T-cell (primary cell): ENCODE data around the gene GZMH. TPM values are rescaled to one million over a fixed set of nuclear protein-coding genes. Genes with fewer than 3 reads are reported as not detected.

Source experiments
- ATAC-seq, 4 experiments: fragments of 200-7000 bp in 3 of 4; fragments of 150-1000 bp in 1 of 4; cut with Tn5 transposase; replicated peaks in 1 of 4; 1 replicate in 3 of 4; 2 replicates in 1 of 4; pipeline ENCODE4 v1.10.0; 2021; ENCODE audit warnings: moderate library complexity in 3 of 4, mild to moderate bottlenecking in 2 of 4, moderate number of reproducible peaks in 1 of 4
- CTCF ChIA-PET, 2 donors: fragments of 300-600 bp; sonication (Branson Sonifier 250); formaldehyde crosslinking; loops; one replicate each; lab custom pipeline; 2022; ENCODE audit warnings: antibody characterized with exemption in 2 of 2; lab: Charles Lee
- POLR2A ChIA-PET, 2 donors: fragments of 300-600 bp; sonication (Branson Sonifier 250); formaldehyde crosslinking; loops; one replicate each; lab custom pipeline; 2022; ENCODE audit warnings: antibody characterized with exemption in 2 of 2; lab: Charles Lee
- DNase-seq, 35 experiments: peaks; one replicate each; pipeline versions ENCODE4 v3.0.0 to v3.0.0-alpha.2; 2013 to 2023
- H3K27ac ChIP-seq: one replicate; pipeline ENCODE4 v1.5.1; 2013; ENCODE audit warnings: low read length
- H3K27me3 ChIP-seq, 2 experiments: replicated peaks in 1 of 2; 1 replicate in 1 of 2; 2 replicates in 1 of 2; pipeline versions ENCODE4 v1.6.1 to v1.7.0; 2013; ENCODE audit warnings: low read length in 1 of 2, mixed read lengths in 1 of 2; ENCODE audit not compliant: control insufficient read depth in 2 of 2, insufficient read depth in 2 of 2; ENCODE audit errors: extremely low read depth in 1 of 2
- H3K36me3 ChIP-seq, 2 donors: 1 replicate in 1 of 2; 2 replicates in 1 of 2; pipeline versions ENCODE4 v1.6.1 to v1.7.0; 2013; ENCODE audit warnings: low read length in 1 of 2; ENCODE audit not compliant: control insufficient read depth in 2 of 2, insufficient read depth in 1 of 2; ENCODE audit errors: extremely low read depth in 1 of 2
- H3K4me1 ChIP-seq, 2 experiments: 1 replicate in 1 of 2; 2 replicates in 1 of 2; pipeline versions ENCODE4 v1.6.1 to v1.7.0; 2013; ENCODE audit warnings: low read length in 2 of 2, mixed read lengths in 1 of 2; ENCODE audit not compliant: insufficient read depth in 2 of 2, control insufficient read depth in 1 of 2; ENCODE audit errors: extremely low read depth in 1 of 2
- H3K4me3 ChIP-seq, 2 donors: 1 replicate in 1 of 2; 2 replicates in 1 of 2; pipeline versions ENCODE4 v1.5.1 to v1.7.0; 2013; ENCODE audit warnings: mild to moderate bottlenecking in 2 of 2, low read length in 1 of 2, moderate library complexity in 1 of 2; ENCODE audit not compliant: control insufficient read depth in 1 of 2; ENCODE audit errors: extremely low read depth in 1 of 2
- H3K9me3 ChIP-seq: 2 replicates; pipeline ENCODE4 v1.7.0; 2013
- H3K27ac Mint-ChIP-seq, 2 donors: one replicate each; pipeline ENCODE4 v1.8.0; 2020 to 2021; ENCODE audit warnings: mild to moderate bottlenecking in 2 of 2, mixed read lengths in 2 of 2
- H3K27me3 Mint-ChIP-seq, 2 donors: one replicate each; pipeline ENCODE4 v1.8.0; 2021 to 2022; ENCODE audit warnings: mixed read lengths in 2 of 2
- H3K36me3 Mint-ChIP-seq: one replicate; pipeline ENCODE4 v1.8.0; 2021; ENCODE audit warnings: mixed read lengths
- H3K4me1 Mint-ChIP-seq, 3 donors: one replicate each; pipeline ENCODE4 v1.8.0; 2020 to 2022; ENCODE audit warnings: mixed read lengths in 3 of 3, mild to moderate bottlenecking in 1 of 3
- H3K4me3 Mint-ChIP-seq, 3 donors: one replicate each; pipeline ENCODE4 v1.8.0; 2020 to 2022; ENCODE audit warnings: mild to moderate bottlenecking in 3 of 3, mixed read lengths in 3 of 3, moderate library complexity in 3 of 3
- H3K9me3 Mint-ChIP-seq, 3 donors: one replicate each; pipeline ENCODE4 v1.8.0; 2020 to 2022; ENCODE audit warnings: mixed read lengths in 3 of 3
- WGBS: methylation state at CpG from one replicate; pipeline ENCODE4 v1.1.5; 2013; ENCODE audit warnings: missing lambda C conversion rate; ENCODE audit not compliant: insufficient coverage; 5-methylcytosine and 5-hydroxymethylcytosine counted together
- total RNA-seq, 35 experiments: library from RNA in 6 of 35; stranded (reverse) in 6 of 35; fragments of 120-200 nt in 1 of 35; gene quantifications; one replicate each; pipeline versions ENCODE4 v1.2.1 to v1.2.4 and lab custom pipeline; 2013 to 2026

Gene GZMH
- total RNA-seq, 5 donors from 2014 or later (not counting 1 experiment from before 2014, with no cell fraction given): 4.0 to 148 (median 21.3) TPM

GRCh38 chr14:24556756-24557155, 52.7 kb downstream of the GZMH start:
- Histone ChIP-seq H3K27ac (no peak overlapping the region), H3K4me1 (no peaks in the 10 kb centered on the region), H3K4me3 (no peak overlapping the region), H3K9me3 (no peaks in the 10 kb centered on the region), H3K36me3 (no peaks in the 10 kb centered on the region), H3K27me3 (no peaks in the 10 kb centered on the region)
- H3K9me3 Mint-ChIP-seq: peaks cover 8 to 10% (median 8%) of the 10 kb centered on the region in 3 donors
- no CpG with 5 or more reads among the region's 4 CpGs for WGBS
- ChIA-PET POLR2A (no interaction called here), CTCF (no interaction called here)
- peaks cover 11 to 19% of the 10 kb centered on the region in 2 donors for H3K27me3 Mint-ChIP-seq
- H3K27ac Mint-ChIP-seq: no peak overlapping the region
- H3K4me3 Mint-ChIP-seq: no peak overlapping the region
- ATAC-seq: no peak
- no peak for DNase-seq
- no peaks in the 10 kb centered on the region for H3K36me3 Mint-ChIP-seq
- no peaks in the 10 kb centered on the region for H3K4me1 Mint-ChIP-seq

Other genes with a start within 250 kb of the GZMH start
- under 1 TPM in 4 of 5 donors, not detected in 1; 0.16 to 0.82 (median 0.39) TPM for gene NFATC4, start 241.5 kb downstream of the GZMH start, total RNA-seq
- gene NYNRIN, start 210.7 kb downstream of the GZMH start, total RNA-seq: under 1 TPM; 0.28 to 0.95 (median 0.61) TPM
- gene CBLN3, start 180.0 kb downstream of the GZMH start, total RNA-seq: 10 to 100 TPM in 1 of 5 donors, 1 to 10 TPM in 4; 3.9 to 13.5 (median 5.0) TPM
- 100 to 1,000 TPM; 126 to 166 (median 146) TPM for gene KHNYN, start 179.7 kb downstream of the GZMH start, total RNA-seq
- gene SDR39U1, start 166.9 kb downstream of the GZMH start, total RNA-seq: 100 to 1,000 TPM in 3 of 5 donors, 10 to 100 TPM in 2; 79.6 to 154 (median 109) TPM
- gene CMA1, start 101.4 kb downstream of the GZMH start, total RNA-seq: not detected
- gene CTSG, start 33.4 kb downstream of the GZMH start, total RNA-seq: not detected
- gene GZMB, start 24.5 kb upstream of the GZMH start, total RNA-seq: 10 to 100 TPM in 3 of 5 donors, 1 to 10 TPM in 2; 3.5 to 66.2 (median 12.6) TPM